H1 (cell line): ENCODE results near the gene ETV7. TPM values are rescaled to one million over a fixed set of nuclear protein-coding genes. Genes with fewer than 3 reads are reported as not detected.

Experiments used
- CTCF ChIA-PET: fragments of 300-600 bp; sonication (Branson Sonifier 250); formaldehyde crosslinking; loops from one replicate; lab custom pipeline; 2021; ENCODE audit not compliant: partially characterized antibody; lab: Charles Lee
- POLR2A ChIA-PET: fragments of 300-600 bp; sonication (Branson Sonifier 250); formaldehyde crosslinking; loops from one replicate; lab custom pipeline; 2021; ENCODE audit warnings: inconsistent platforms; ENCODE audit not compliant: partially characterized antibody; lab: Charles Lee
- DNase-seq, 2 experiments: peaks; one replicate each; pipeline versions ENCODE4 v3.0.0 to v3.0.0-alpha.2; 2010 to 2022; ENCODE audit warnings: low spot score in 2 of 2, low read depth in 1 of 2, mixed read lengths in 1 of 2
- FAIRE-seq: peaks from 2 replicates; lab custom pipeline; 2011; peaks lifted over from hg19 to GRCh38; lab: Jason Lieb, UNC
- H2AFZ ChIP-seq: 2 replicates; pipeline ENCODE4 v1.8.1; 2012; ENCODE audit warnings: low read length, inconsistent platforms
- H2AK5ac ChIP-seq: 2 replicates; pipeline ENCODE4 v1.6.1; 2013; ENCODE audit warnings: low read depth, low read length
- H2BK120ac ChIP-seq: replicated peaks from 2 replicates; pipeline ENCODE3; 2013; ENCODE audit warnings: low read depth, low read length, inconsistent platforms
- H2BK12ac ChIP-seq: 2 replicates; pipeline ENCODE4 v1.6.1; 2013; ENCODE audit warnings: low read depth, low read length
- H2BK15ac ChIP-seq: 2 replicates; pipeline ENCODE4 v1.6.1; 2013; ENCODE audit warnings: low read length
- H2BK20ac ChIP-seq: 2 replicates; pipeline ENCODE4 v1.6.1; 2013; ENCODE audit warnings: low read length
- H2BK5ac ChIP-seq: 2 replicates; pipeline ENCODE4 v1.6.1; 2013; ENCODE audit warnings: low read depth, low read length
- H3K14ac ChIP-seq: 2 replicates; pipeline ENCODE4 v1.6.1; 2013; ENCODE audit warnings: inconsistent platforms; ENCODE audit not compliant: insufficient read length
- H3K18ac ChIP-seq: 2 replicates; pipeline ENCODE4 v1.6.1; 2013; ENCODE audit warnings: low read length; ENCODE audit errors: extremely low read depth
- H3K23ac ChIP-seq: 2 replicates; pipeline ENCODE4 v1.6.1; 2013; ENCODE audit warnings: inconsistent platforms; ENCODE audit not compliant: insufficient read length
- H3K23me2 ChIP-seq: 2 replicates; pipeline ENCODE4 v1.6.1; 2013; ENCODE audit warnings: low read depth, low read length
- H3K27ac ChIP-seq: 2 replicates; pipeline ENCODE4 v1.6.1; 2011; ENCODE audit warnings: low read depth, low read length, inconsistent platforms
- H3K27me3 ChIP-seq, 4 experiments: replicated peaks in 1 of 4; 1 replicate in 1 of 4; 2 replicates in 3 of 4; pipeline versions ENCODE4 v1.6.1 to v1.8.1; 2011 to 2013; ENCODE audit warnings: low read length in 3 of 4, mild to moderate bottlenecking in 3 of 4, inconsistent platforms in 2 of 4, mixed read lengths in 2 of 4, moderate library complexity in 1 of 4; ENCODE audit not compliant: control insufficient read depth in 3 of 4, insufficient read depth in 3 of 4; ENCODE audit errors: extremely low read depth in 1 of 4
- H3K36me3 ChIP-seq, 4 experiments: 2 replicates each; pipeline versions ENCODE4 v1.6.1 to v1.8.1; 2011 to 2013; ENCODE audit warnings: mild to moderate bottlenecking in 4 of 4, low read length in 3 of 4, moderate library complexity in 2 of 4, control low read depth in 1 of 4, inconsistent platforms in 1 of 4; ENCODE audit not compliant: insufficient read depth in 4 of 4, control insufficient read depth in 2 of 4
- H3K4ac ChIP-seq: replicated peaks from 2 replicates; pipeline ENCODE3; 2013; ENCODE audit warnings: low read length, low read depth, mixed read lengths, inconsistent platforms; ENCODE audit not compliant: insufficient read length
- H3K4me1 ChIP-seq, 4 experiments: replicated peaks in 1 of 4; 1 replicate in 1 of 4; 2 replicates in 3 of 4; pipeline versions ENCODE4 v1.6.1 to v1.8.1; 2011 to 2013; ENCODE audit warnings: low read length in 3 of 4, inconsistent platforms in 2 of 4, mixed read lengths in 1 of 4; ENCODE audit not compliant: insufficient read depth in 4 of 4, control insufficient read depth in 3 of 4
- H3K4me2 ChIP-seq, 2 experiments: 2 replicates each; pipeline versions ENCODE4 v1.6.1 to v1.8.1; 2011 to 2013; ENCODE audit warnings: low read depth in 2 of 2, low read length in 2 of 2, control low read depth in 1 of 2, inconsistent platforms in 1 of 2, mild to moderate bottlenecking in 1 of 2; ENCODE audit not compliant: insufficient read depth in 1 of 2
- H3K4me3 ChIP-seq, 4 experiments: fragments of 200-600, 300-600 bp in 1 of 4; sonication (generic), shearing (Covaris generic), sonication (Bioruptor Twin) in 1 of 4; 2 replicates each; pipeline versions ENCODE4 v1.5.1 to v1.8.1; 2011 to 2016; ENCODE audit warnings: low read length in 4 of 4, low read depth in 3 of 4, control low read depth in 2 of 4, inconsistent platforms in 2 of 4, mild to moderate bottlenecking in 2 of 4, mixed read lengths in 1 of 4, moderate library complexity in 1 of 4; ENCODE audit not compliant: insufficient read depth in 2 of 4; ENCODE audit errors: extremely low read depth in 1 of 4
- H3K56ac ChIP-seq: replicated peaks from 2 replicates; pipeline ENCODE3; 2013; ENCODE audit warnings: low read depth, mild to moderate bottlenecking, mixed read lengths, low read length, inconsistent platforms; ENCODE audit not compliant: insufficient read length
- H3K79me1 ChIP-seq: 2 replicates; pipeline ENCODE4 v1.6.1; 2013; ENCODE audit warnings: low read depth, low read length, control low read depth
- H3K79me2 ChIP-seq, 2 experiments: 2 replicates each; pipeline versions ENCODE4 v1.6.1 to v1.8.1; 2012 to 2013; ENCODE audit warnings: low read length in 2 of 2, mild to moderate bottlenecking in 2 of 2, inconsistent platforms in 1 of 2; ENCODE audit not compliant: insufficient read depth in 2 of 2, control insufficient read depth in 1 of 2
- H3K9ac ChIP-seq, 4 experiments: replicated peaks in 1 of 4; 1 replicate in 1 of 4; 2 replicates in 3 of 4; pipeline versions ENCODE4 v1.6.1 to v1.8.1; 2011 to 2013; ENCODE audit warnings: low read depth in 3 of 4, low read length in 3 of 4, control low read depth in 2 of 4, mild to moderate bottlenecking in 2 of 4, moderate library complexity in 2 of 4, inconsistent platforms in 1 of 4; ENCODE audit errors: extremely low read depth in 1 of 4
- H3K9me3 ChIP-seq, 2 experiments: 2 replicates each; pipeline versions ENCODE4 v1.6.1 to v1.8.1; 2012 to 2013; ENCODE audit warnings: mild to moderate bottlenecking in 2 of 2, moderate library complexity in 2 of 2, control low read depth in 1 of 2, inconsistent platforms in 1 of 2, low read depth in 1 of 2, low read length in 1 of 2, mixed read lengths in 1 of 2; ENCODE audit not compliant: insufficient read depth in 2 of 2
- H4K20me1 ChIP-seq, 2 experiments: replicated peaks in 1 of 2; 2 replicates each; pipeline versions ENCODE3 to v1.8.1; 2011 to 2013; ENCODE audit warnings: inconsistent platforms in 2 of 2, low read length in 2 of 2, mild to moderate bottlenecking in 1 of 2; ENCODE audit not compliant: insufficient read depth in 2 of 2, control insufficient read depth in 1 of 2
- H4K5ac ChIP-seq: 2 replicates; pipeline ENCODE4 v1.6.1; 2013; ENCODE audit warnings: low read length, low read depth, mixed read lengths, inconsistent platforms; ENCODE audit not compliant: insufficient read length
- H4K8ac ChIP-seq: 2 replicates; pipeline ENCODE4 v1.8.0; 2013; ENCODE audit warnings: mild to moderate bottlenecking, moderate library complexity, low read length, inconsistent platforms; ENCODE audit not compliant: insufficient read depth; ENCODE audit errors: extremely low read depth
- H4K91ac ChIP-seq: replicated peaks from 2 replicates; pipeline ENCODE3; 2013; ENCODE audit warnings: low read length, mixed read lengths, inconsistent platforms; ENCODE audit not compliant: insufficient read length
- CBX8 ChIP-seq: fragments of 300-800, 300-1000 bp; sonication (generic); IDR thresholded peaks from 2 replicates; pipeline ENCODE4 v1.7.1; 2016; ENCODE audit warnings: low read depth, low read length, borderline replicate concordance
- CTCF ChIP-seq, 3 experiments: IDR thresholded peaks; 1 replicate in 2 of 3; 2 replicates in 1 of 3; pipeline versions ENCODE4 v1.5.1 to v1.6.1; 2011; ENCODE audit warnings: low read length in 3 of 3, mild to moderate bottlenecking in 3 of 3, inconsistent platforms in 2 of 3, low read depth in 1 of 3, moderate library complexity in 1 of 3; ENCODE audit not compliant: insufficient read depth in 1 of 3; ENCODE audit errors: control extremely low read depth in 1 of 3
- NANOG ChIP-seq: IDR thresholded peaks from 2 replicates; pipeline ENCODE4 v1.6.1; 2011; ENCODE audit warnings: low read length, low read depth, mild to moderate bottlenecking, inconsistent platforms; ENCODE audit not compliant: insufficient read depth, poor library complexity, severe bottlenecking
- POLR2A ChIP-seq, 2 experiments: IDR thresholded peaks; 1 replicate in 1 of 2; 2 replicates in 1 of 2; pipeline ENCODE4 v1.6.1; 2011; ENCODE audit warnings: low read depth in 2 of 2, low read length in 2 of 2, mild to moderate bottlenecking in 2 of 2; ENCODE audit errors: control extremely low read depth in 1 of 2
- ZNF274 ChIP-seq: IDR thresholded peaks from 2 replicates; pipeline ENCODE4 v1.7.0; 2012; ENCODE audit warnings: low read length, borderline replicate concordance; ENCODE audit errors: extremely low read depth
- WGBS, 2 experiments: shearing (Covaris generic) in 1 of 2; methylation state at CpG; one replicate each; pipeline versions ENCODE4 v1.1.6 to v1.1.7; 2013 to 2015; ENCODE audit warnings: low lambda C conversion rate in 2 of 2, mixed read lengths in 2 of 2, inconsistent platforms in 1 of 2, low coverage in 1 of 2, missing lambda C conversion rate in 1 of 2; ENCODE audit not compliant: insufficient replicate concordance in 2 of 2, insufficient coverage in 1 of 2, insufficient read length in 1 of 2; ENCODE audit errors: extremely low coverage in 1 of 2, missing lambda C conversion rate in 1 of 2; 5-methylcytosine and 5-hydroxymethylcytosine counted together
- polyA plus RNA-seq, 7 experiments: library from polyadenylated mRNA; depleted of rRNA in 3 of 7; stranded (reverse) in 5 of 7; unstranded in 2 of 7; fragments of >200 nt in 5 of 7; fragments of 200-250 nt in 2 of 7; gene quantifications; 1 replicate in 5 of 7; 2 replicates in 1 of 7; 4 replicates in 1 of 7; pipeline versions ENCODE4 v1.2.1 to v1.2.3, GENCODE V29; 2011 to 2013; ENCODE audit warnings: missing spikeins in 2 of 7, mixed read lengths in 2 of 7
- total RNA-seq: library from RNA; stranded (reverse); fragmentation: NEBNext Ultra II Directional; extraction: Animal tissue kit (Norgen Biotek cat#: 25700); gene quantifications from 2 replicates; pipeline ENCODE4 v1.2.1, GENCODE V29; 2021

Gene ETV7
- total and polyA plus RNA-seq, 2 of the 8 experiments (the other 6 are each of a cell fraction or from before 2014, with no cell fraction given): 0.54 to 2.4 TPM

GRCh38 chr6:36426622-36427021 is 39.2 kb upstream of the ETV7 start:
- Histone ChIP-seq H3K9ac (no peak overlapping the region), H3K23ac (no peak overlapping the region), H4K91ac (no peak overlapping the region), H3K18ac (no peak overlapping the region), H2AK5ac (no peak overlapping the region), H3K79me1 (no peaks in the 10 kb centered on the region), H2BK15ac (no peak overlapping the region), H4K5ac (no peak overlapping the region), H2BK120ac (no peak overlapping the region), H3K4me3 (no peak overlapping the region), H3K56ac (no peak overlapping the region), H4K8ac (no peak overlapping the region), H3K9me3 (no peaks in the 10 kb centered on the region), H3K23me2 (peaks cover 3% of the 10 kb centered on the region; the same call in 1 of the 2 replicates), H3K4me1 (peaks cover 0 to 5% (median 3%) of the 10 kb centered on the region in 4 experiments; a peak in 4 of 7 replicates), H2BK20ac (no peak overlapping the region), H2AFZ (no peak overlapping the region), H3K4ac (no peak overlapping the region), H3K4me2 (no peak overlapping the region), H3K36me3 (no peaks in the 10 kb centered on the region), H3K14ac (no peak overlapping the region), H2BK12ac (no peak overlapping the region), H2BK5ac (no peak overlapping the region), H3K79me2 (no peaks in the 10 kb centered on the region), H3K27ac (no peak overlapping the region), H4K20me1 (no peaks in the 10 kb centered on the region), H3K27me3 (no peaks in the 10 kb centered on the region)
- DNase-seq: no peak
- no peak for TF ChIP-seq CTCF (IDR thresholded peaks at IDR 0.05; ENCODE audit: control extremely low read depth in 1 of 3, insufficient read depth in 1 of 3, low read depth in 1 of 3, low read length in 3 of 3)
- no peak for TF ChIP-seq POLR2A (IDR thresholded peaks at IDR 0.05; ENCODE audit: control extremely low read depth in 1 of 2, low read depth in 2 of 2, low read length in 2 of 2)
- no peak for TF ChIP-seq ZNF274
- no peak for TF ChIP-seq CBX8
- no peak for TF ChIP-seq NANOG
- CTCF ChIA-PET: interaction anchor here (1.6 kb wide), 1 partner anchor 78 kb away, joined by 3 read pairs; no protein-coding TSS in a partner anchor
- POLR2A ChIA-PET: interaction anchor here (0.6 kb wide), 1 partner anchor 169 kb away, joined by 3 read pairs; no protein-coding TSS in a partner anchor
- no peak for FAIRE-seq
- 89% methylated on average over 3 of the region's 3 CpGs; no CpG with 5 or more reads in 1 of the 2 experiments for WGBS, 2 experiments
